ENCODE measurements around the gene SMAD6. TPM values are rescaled to one million over a fixed set of nuclear protein-coding genes. Genes with fewer than 3 reads are reported as not detected.
"Not testable (repeated sequence)": the region's sequence is repeated elsewhere in the genome, so short reads cannot be mapped to it uniquely, and the experiment has no call there.

SMAD6 gene
- total RNA-seq, 1 donor from 2014 or later, result 14.6 TPM

DNA sequence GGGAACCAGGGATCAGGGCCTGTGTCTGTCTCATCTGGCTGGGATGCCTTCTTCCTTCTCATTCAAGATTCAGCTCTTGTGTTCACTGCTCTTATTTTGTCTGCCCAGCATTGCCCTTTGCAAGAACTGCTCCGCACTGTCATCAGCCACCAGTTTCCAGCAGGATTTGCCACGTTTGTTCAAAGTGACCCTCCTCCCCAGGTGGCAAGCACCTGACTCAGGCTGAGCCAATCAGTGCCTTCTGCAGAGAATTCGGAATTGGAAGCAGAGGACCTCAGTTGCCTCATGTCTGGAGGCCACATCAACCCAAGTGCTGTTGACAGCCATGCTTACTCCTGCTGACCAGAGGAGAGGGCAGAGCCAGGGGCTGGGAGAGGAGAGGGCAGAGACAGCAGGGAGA lies 124.5 kb downstream of the SMAD6 start:
- TF ChIP-seq, protein P1, sequence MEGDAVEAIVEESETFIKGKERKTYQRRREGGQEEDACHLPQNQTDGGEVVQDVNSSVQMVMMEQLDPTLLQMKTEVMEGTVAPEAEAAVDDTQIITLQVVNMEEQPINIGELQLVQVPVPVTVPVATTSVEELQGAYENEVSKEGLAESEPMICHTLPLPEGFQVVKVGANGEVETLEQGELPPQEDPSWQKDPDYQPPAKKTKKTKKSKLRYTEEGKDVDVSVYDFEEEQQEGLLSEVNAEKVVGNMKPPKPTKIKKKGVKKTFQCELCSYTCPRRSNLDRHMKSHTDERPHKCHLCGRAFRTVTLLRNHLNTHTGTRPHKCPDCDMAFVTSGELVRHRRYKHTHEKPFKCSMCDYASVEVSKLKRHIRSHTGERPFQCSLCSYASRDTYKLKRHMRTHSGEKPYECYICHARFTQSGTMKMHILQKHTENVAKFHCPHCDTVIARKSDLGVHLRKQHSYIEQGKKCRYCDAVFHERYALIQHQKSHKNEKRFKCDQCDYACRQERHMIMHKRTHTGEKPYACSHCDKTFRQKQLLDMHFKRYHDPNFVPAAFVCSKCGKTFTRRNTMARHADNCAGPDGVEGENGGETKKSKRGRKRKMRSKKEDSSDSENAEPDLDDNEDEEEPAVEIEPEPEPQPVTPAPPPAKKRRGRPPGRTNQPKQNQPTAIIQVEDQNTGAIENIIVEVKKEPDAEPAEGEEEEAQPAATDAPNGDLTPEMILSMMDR (IDR thresholded peaks at IDR 0.05), result no peak
- no peaks in the 10 kb centered on the region for H3K36me3 Mint-ChIP-seq (ENCODE audit: unreplicated experiment)
- no peak overlapping the region for H3K4me3 Mint-ChIP-seq (ENCODE audit: unreplicated experiment)
- no peak overlapping the region for H3K27ac Mint-ChIP-seq (ENCODE audit: unreplicated experiment)
- no peaks in the 10 kb centered on the region for H3K27me3 Mint-ChIP-seq (ENCODE audit: unreplicated experiment)
- H3K9me3 Mint-ChIP-seq (ENCODE audit: unreplicated experiment), result no peaks in the 10 kb centered on the region
- H3K4me1 Mint-ChIP-seq (ENCODE audit: unreplicated experiment), result peaks cover 24% of the 10 kb centered on the region
- no peak for DNase-seq (ENCODE audit: extremely low spot score, unreplicated experiment)

DNA sequence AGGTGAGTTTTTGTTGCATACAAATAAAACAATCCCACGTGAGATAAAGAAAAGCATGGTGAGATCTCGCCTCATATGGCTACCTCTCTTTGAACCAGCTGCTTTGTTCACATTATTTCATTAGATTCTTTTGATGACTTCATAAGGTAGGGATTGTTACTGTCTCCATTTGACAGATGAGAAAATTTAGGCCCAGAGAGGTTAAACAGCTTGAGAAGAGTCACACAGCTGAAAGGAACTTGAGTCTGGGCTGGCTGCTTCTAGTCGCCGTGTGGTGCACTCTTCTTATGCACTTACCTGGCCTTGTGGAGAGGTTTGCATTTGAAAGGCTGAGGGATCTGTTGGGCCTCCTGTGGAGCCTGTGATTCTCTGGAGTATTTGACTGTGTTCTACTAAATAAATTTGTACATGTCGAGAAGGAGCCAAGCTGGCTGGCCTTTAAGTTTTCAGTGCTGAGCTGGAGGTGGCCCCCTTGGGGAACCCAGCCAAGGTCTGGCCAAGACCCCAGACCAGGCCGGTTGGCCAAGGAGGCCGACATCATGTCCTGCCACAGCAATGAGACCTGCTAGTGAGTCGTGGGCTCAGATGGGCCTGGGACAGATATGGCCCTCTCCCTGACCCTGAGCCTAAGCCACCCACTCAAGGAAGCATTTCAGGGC lies 125.1 kb downstream of the SMAD6 start:
- no peak overlapping the region for H3K27ac Mint-ChIP-seq (ENCODE audit: unreplicated experiment)

DNA sequence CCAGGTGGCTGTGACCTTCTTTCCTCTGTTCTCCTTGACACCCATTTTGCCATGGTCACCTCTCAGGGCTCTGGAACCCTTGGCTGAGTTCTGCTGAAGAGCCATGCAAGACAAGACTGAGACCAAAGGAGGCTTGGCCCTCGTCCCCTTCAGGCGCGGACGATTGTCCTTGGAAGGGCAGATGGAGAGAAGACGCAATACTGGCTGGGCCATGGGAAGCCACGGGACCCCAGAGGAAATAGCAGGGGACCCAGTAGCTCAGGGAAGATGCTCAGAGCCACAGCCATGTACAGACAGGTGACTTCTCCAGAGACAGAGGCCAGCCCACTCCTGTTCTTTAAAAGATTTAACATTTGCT lies 125.6 kb downstream of the SMAD6 start:
- no peak for DNase-seq (ENCODE audit: extremely low spot score, unreplicated experiment)
- no peak overlapping the region for H3K4me3 Mint-ChIP-seq (ENCODE audit: unreplicated experiment)
- no peaks in the 10 kb centered on the region for H3K27me3 Mint-ChIP-seq (ENCODE audit: unreplicated experiment)
- H3K27ac Mint-ChIP-seq (ENCODE audit: unreplicated experiment), result no peak overlapping the region
- H3K4me1 Mint-ChIP-seq (ENCODE audit: unreplicated experiment), result peaks cover 20% of the 10 kb centered on the region
- H3K9me3 Mint-ChIP-seq (ENCODE audit: unreplicated experiment), result no peaks in the 10 kb centered on the region
- TF ChIP-seq, protein P1 (IDR thresholded peaks at IDR 0.05), result no peak
- no peaks in the 10 kb centered on the region for H3K36me3 Mint-ChIP-seq (ENCODE audit: unreplicated experiment)

More for the DNA sequence above, 125.1 kb downstream of the SMAD6 start:
- TF ChIP-seq, protein P1 (IDR thresholded peaks at IDR 0.05), result no peak
- H3K36me3 Mint-ChIP-seq (ENCODE audit: unreplicated experiment), result no peaks in the 10 kb centered on the region
- DNase-seq (ENCODE audit: extremely low spot score, unreplicated experiment), result no peak
- no peaks in the 10 kb centered on the region for H3K9me3 Mint-ChIP-seq (ENCODE audit: unreplicated experiment)
- no peaks in the 10 kb centered on the region for H3K27me3 Mint-ChIP-seq (ENCODE audit: unreplicated experiment)
- peaks cover 18% of the 10 kb centered on the region for H3K4me1 Mint-ChIP-seq (ENCODE audit: unreplicated experiment)
- H3K4me3 Mint-ChIP-seq (ENCODE audit: unreplicated experiment), result no peak overlapping the region

DNA sequence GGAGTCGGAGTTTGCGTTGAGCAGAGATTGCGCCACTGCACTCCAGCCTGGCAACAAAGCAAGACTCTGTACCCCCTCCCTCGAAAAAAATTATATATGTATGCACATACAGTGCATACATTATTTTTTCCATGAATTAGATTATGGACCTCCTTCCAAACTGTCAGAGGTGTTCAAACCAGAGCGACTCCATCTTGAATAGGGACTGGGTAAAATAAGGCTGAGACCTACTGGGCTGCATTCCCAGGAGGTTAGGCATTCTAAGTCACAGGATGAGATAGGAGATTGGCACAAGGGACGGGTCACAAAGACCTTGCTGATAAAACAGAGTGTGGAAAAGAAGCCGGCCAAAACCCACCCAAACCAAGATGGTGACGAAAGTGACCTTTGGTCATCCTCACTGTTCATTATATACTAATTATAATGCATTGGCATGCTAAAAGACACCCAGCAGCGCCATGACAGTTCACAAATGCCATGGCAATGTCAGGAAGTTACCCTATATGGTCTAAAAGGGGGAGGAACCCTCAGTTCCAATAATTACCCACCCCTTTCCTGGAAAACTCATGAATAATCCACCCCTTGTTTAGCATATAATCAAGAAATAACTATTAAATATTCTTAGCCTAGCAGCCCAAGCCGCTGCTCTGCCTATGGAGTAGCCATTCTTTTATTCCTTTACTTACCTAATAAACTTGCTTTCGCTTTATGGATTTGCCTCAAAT lies 126.9 kb downstream of the SMAD6 start:
- not testable (repeated sequence) for H3K9me3 Mint-ChIP-seq (ENCODE audit: unreplicated experiment); H3K36me3 Mint-ChIP-seq (ENCODE audit: unreplicated experiment); DNase-seq (ENCODE audit: extremely low spot score, unreplicated experiment); H3K27me3 Mint-ChIP-seq (ENCODE audit: unreplicated experiment); H3K27ac Mint-ChIP-seq (ENCODE audit: unreplicated experiment); H3K4me3 Mint-ChIP-seq (ENCODE audit: unreplicated experiment)
- peaks cover 26% of the 10 kb centered on the region for H3K4me1 Mint-ChIP-seq (ENCODE audit: unreplicated experiment)

DNA sequence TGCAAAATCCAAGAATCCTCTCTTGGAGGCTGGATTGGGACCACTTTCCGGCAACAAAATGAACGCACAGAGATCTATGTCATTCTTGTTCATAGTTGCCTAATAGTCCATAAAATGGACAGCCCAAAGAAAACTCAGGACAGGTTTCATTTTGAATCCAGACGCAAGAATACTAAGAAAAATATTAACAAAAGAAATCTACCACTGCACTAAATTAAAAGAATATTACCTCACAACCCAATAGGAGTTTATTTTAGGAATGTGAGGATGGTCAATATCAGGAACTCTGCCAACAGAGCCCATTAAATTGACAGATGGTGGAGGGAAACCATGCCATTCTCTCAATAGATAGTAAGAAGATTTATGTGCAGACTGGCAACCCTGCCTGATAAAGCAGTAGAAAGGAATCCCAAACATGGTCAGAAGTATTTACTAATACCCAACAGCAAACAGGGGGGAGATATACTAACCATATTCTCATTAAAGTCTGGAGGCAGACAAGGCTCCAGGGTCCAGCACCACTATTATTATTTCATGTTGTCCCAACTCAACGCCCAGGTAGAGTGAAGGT lies 127.6 kb downstream of the SMAD6 start:
- H3K27me3 Mint-ChIP-seq (ENCODE audit: unreplicated experiment), result no peaks in the 10 kb centered on the region
- H3K4me3 Mint-ChIP-seq (ENCODE audit: unreplicated experiment), result no peak overlapping the region
- no peaks in the 10 kb centered on the region for H3K9me3 Mint-ChIP-seq (ENCODE audit: unreplicated experiment)
- peaks cover 29% of the 10 kb centered on the region for H3K4me1 Mint-ChIP-seq (ENCODE audit: unreplicated experiment)
- DNase-seq (ENCODE audit: extremely low spot score, unreplicated experiment), result no peak
- H3K27ac Mint-ChIP-seq (ENCODE audit: unreplicated experiment), result no peak overlapping the region
- TF ChIP-seq, protein P1 (IDR thresholded peaks at IDR 0.05), result no peak
- no peaks in the 10 kb centered on the region for H3K36me3 Mint-ChIP-seq (ENCODE audit: unreplicated experiment)
